ENCODE results near the gene CYP26B1.

DNA sequence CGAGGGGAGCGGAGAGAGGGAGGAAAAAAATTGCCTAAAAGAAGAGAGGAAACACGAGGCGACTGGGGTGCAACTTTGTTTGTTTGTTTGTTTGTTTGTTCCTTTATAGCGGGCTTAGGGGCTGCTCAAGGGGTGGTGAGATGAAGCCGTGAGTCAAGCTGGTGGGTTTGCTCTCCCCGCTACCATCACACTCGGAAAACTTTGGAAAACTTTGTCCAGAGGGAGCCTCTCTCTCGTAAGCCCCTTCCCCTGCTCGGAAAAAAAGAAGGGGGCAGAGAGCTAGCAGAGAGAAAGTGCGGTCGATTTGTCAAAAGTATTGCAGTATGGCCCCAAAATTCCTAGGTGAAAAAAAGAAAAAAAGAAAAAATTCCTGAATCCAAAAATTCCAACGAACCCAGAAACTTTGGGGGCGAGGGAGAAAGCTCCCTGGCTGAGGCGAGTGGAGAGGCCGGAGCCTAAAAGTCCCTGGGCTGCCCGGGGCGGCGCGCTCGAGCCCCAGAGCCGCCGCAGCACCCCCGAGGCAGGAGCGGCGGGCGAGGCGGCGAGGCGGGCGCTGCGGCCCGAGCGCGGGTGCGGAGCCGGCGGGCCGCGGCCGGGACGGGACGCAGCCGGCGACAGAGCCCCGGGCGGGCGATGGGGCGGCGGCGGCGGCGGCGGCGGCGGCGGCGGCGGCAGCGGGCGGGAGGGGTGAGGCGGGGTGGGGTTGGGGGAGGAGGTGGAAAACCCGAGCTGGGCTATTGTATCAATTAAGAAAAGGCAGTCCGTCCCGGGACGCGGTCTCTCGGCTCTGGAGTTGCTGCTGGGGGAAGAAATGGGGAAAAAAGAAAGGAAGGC is 558 bp upstream of the CYP26B1 start:
- TF ChIP-seq POLR2A (IDR thresholded peaks at IDR 0.05; ENCODE audit: low read depth, low read length) (no peak), POLR2AphosphoS5 (IDR thresholded peaks at IDR 0.05; ENCODE audit: low read depth, low read length) (no peak)

Measured in GM12892 (cell line).